ENCODE results near the gene TOMM34. TPM values are rescaled to one million over a fixed set of nuclear protein-coding genes. Genes with fewer than 3 reads are reported as not detected.

The TOMM34 gene
- polyA plus RNA-seq, 1 donor (not counting 4 experiments of a cell fraction or from before 2014, with no cell fraction given) = 32.9 TPM

DNA sequence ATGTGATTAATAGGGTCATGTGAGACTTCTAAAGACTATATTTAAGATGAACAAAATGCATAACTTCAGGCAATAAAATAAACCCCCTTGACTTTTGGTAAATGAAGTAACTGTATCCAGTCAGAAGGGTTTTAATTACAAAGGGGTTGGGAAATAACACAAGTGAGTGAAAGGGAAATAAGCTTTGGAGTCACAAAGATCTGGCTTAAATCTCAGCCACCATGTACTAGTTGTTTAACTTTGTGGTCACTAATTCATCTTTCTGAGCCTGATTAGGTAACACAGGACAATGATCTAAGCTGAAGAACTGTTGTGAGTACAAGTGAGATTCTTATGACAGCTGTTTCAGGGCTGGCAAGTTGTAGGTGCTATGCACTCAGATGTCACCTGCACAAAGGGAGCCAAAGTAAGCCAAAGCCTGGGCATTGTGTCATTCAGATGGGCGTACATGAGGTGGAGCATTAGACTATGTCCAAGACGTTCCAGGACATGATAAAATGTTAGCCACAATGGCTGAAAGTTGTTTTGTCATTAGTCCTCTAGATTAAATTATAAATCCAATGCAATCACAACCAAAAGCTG is 13.8 kb downstream of the TOMM34 start:
- H3K4me1 ChIP-seq (ENCODE audit: control insufficient read depth, extremely low read depth, insufficient read depth, low read length) = no peaks in the 10 kb centered on the region
- TF ChIP-seq, protein P1, sequence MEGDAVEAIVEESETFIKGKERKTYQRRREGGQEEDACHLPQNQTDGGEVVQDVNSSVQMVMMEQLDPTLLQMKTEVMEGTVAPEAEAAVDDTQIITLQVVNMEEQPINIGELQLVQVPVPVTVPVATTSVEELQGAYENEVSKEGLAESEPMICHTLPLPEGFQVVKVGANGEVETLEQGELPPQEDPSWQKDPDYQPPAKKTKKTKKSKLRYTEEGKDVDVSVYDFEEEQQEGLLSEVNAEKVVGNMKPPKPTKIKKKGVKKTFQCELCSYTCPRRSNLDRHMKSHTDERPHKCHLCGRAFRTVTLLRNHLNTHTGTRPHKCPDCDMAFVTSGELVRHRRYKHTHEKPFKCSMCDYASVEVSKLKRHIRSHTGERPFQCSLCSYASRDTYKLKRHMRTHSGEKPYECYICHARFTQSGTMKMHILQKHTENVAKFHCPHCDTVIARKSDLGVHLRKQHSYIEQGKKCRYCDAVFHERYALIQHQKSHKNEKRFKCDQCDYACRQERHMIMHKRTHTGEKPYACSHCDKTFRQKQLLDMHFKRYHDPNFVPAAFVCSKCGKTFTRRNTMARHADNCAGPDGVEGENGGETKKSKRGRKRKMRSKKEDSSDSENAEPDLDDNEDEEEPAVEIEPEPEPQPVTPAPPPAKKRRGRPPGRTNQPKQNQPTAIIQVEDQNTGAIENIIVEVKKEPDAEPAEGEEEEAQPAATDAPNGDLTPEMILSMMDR (optimal IDR thresholded peaks at IDR 0.05 in 1 of 3, IDR thresholded peaks at IDR 0.05 in 1 of 3, conservative IDR thresholded peaks at IDR 0.05 in 1 of 3; ENCODE audit: extremely low read depth in 1 of 3, insufficient read depth in 2 of 3, low read length in 3 of 3) = no peak
- no peak for TF ChIP-seq EZH2 (IDR thresholded peaks at IDR 0.05; ENCODE audit: low read length)
- H3K9ac ChIP-seq (ENCODE audit: control insufficient read depth, extremely low read depth, insufficient read depth, low read length) = no peak overlapping the region
- H3K27ac ChIP-seq (ENCODE audit: control insufficient read depth, insufficient read depth, low read length) = no peak overlapping the region
- H3K27me3 ChIP-seq (ENCODE audit: control insufficient read depth, extremely low read depth, insufficient read depth, low read length) = no peaks in the 10 kb centered on the region
- dilution Hi-C loops (cut with MboI; ENCODE audit: extremely low pct_ligation_motif_present, low sequenced_read_pairs) = no loop called here
- no peak overlapping the region for H2AFZ ChIP-seq (ENCODE audit: control insufficient read depth, low read length)
- DNase-seq (ENCODE audit: low read depth, low spot score) (no peak), FAIRE-seq (no peak)
- H3K79me2 ChIP-seq (ENCODE audit: control insufficient read depth, insufficient read depth, low read length) = no peaks in the 10 kb centered on the region
- H3K4me3 ChIP-seq (ENCODE audit: control insufficient read depth in 2 of 3, extremely low read depth in 1 of 3, insufficient read depth in 2 of 3, low read depth in 1 of 3, low read length in 3 of 3) = no peak overlapping the region
- H4K20me1 ChIP-seq (ENCODE audit: control insufficient read depth, extremely low read depth, insufficient read depth, low read length) = no peaks in the 10 kb centered on the region
- H3K36me3 ChIP-seq (ENCODE audit: control insufficient read depth in 2 of 2, extremely low read depth in 1 of 2, insufficient read depth in 2 of 2, low read length in 2 of 2) = peaks cover 51 to 58% of the 10 kb centered on the region in 2 experiments
- no peaks in the 10 kb centered on the region for H3K9me3 ChIP-seq (ENCODE audit: control insufficient read depth, low read depth, low read length)
- no peak overlapping the region for H3K4me2 ChIP-seq (ENCODE audit: control insufficient read depth, extremely low read depth, insufficient read depth, low read depth, low read length)
- H3K9me1 ChIP-seq (ENCODE audit: control insufficient read depth, extremely low read depth, insufficient read depth, low read length) = peaks cover 2% of the 10 kb centered on the region

DNA sequence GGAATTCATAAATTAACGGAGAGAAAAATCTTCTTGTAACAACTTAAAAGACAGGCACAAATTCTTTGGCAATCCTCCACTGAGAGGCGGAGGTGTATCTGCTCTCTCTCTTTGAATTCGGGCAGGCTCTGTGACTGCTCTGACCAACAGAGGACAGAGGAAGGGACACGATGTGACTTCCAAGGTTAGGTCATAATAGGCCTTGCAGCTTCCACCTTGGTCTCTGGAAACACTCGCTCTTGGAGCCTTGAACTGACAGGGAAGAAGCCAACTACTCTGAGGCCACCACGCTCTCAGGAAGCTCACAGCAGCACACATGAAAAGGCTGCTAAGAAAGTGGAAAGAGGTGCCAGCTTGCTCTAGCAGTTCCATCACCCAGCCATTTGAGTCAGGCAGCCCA is 14.9 kb downstream of the TOMM34 start:
- H3K9me1 ChIP-seq (ENCODE audit: control insufficient read depth, extremely low read depth, insufficient read depth, low read length) = peaks cover 2% of the 10 kb centered on the region
- H3K9ac ChIP-seq (ENCODE audit: control insufficient read depth, extremely low read depth, insufficient read depth, low read length) = no peak overlapping the region
- H3K27ac ChIP-seq (ENCODE audit: control insufficient read depth, insufficient read depth, low read length) = no peak overlapping the region
- no peaks in the 10 kb centered on the region for H4K20me1 ChIP-seq (ENCODE audit: control insufficient read depth, extremely low read depth, insufficient read depth, low read length)
- TF ChIP-seq, protein P1 (optimal IDR thresholded peaks at IDR 0.05 in 1 of 3, IDR thresholded peaks at IDR 0.05 in 1 of 3, conservative IDR thresholded peaks at IDR 0.05 in 1 of 3; ENCODE audit: extremely low read depth in 1 of 3, insufficient read depth in 2 of 3, low read length in 3 of 3) = no peak
- no peak for TF ChIP-seq EZH2 (IDR thresholded peaks at IDR 0.05; ENCODE audit: low read length)
- no peaks in the 10 kb centered on the region for H3K9me3 ChIP-seq (ENCODE audit: control insufficient read depth, low read depth, low read length)
- no peak overlapping the region for H2AFZ ChIP-seq (ENCODE audit: control insufficient read depth, low read length)
- no peaks in the 10 kb centered on the region for H3K27me3 ChIP-seq (ENCODE audit: control insufficient read depth, extremely low read depth, insufficient read depth, low read length)
- no peak overlapping the region for H3K4me3 ChIP-seq (ENCODE audit: control insufficient read depth in 2 of 3, extremely low read depth in 1 of 3, insufficient read depth in 2 of 3, low read depth in 1 of 3, low read length in 3 of 3)
- H3K4me1 ChIP-seq (ENCODE audit: control insufficient read depth, extremely low read depth, insufficient read depth, low read length) = no peaks in the 10 kb centered on the region
- FAIRE-seq = no peak
- H3K36me3 ChIP-seq (ENCODE audit: control insufficient read depth in 2 of 2, extremely low read depth in 1 of 2, insufficient read depth in 2 of 2, low read length in 2 of 2) = peaks cover 42 to 55% of the 10 kb centered on the region in 2 experiments
- dilution Hi-C loops (cut with MboI; ENCODE audit: extremely low pct_ligation_motif_present, low sequenced_read_pairs) = no loop called here
- H3K79me2 ChIP-seq (ENCODE audit: control insufficient read depth, insufficient read depth, low read length) = no peaks in the 10 kb centered on the region
- DNase-seq (ENCODE audit: low read depth, low spot score) = no peak
- no peak overlapping the region for H3K4me2 ChIP-seq (ENCODE audit: control insufficient read depth, extremely low read depth, insufficient read depth, low read depth, low read length)

All from keratinocyte (primary cell).